Ecto neural progenitor cell (in vitro differentiated cells): Measurements from ENCODE around the gene TXNDC12.
"Not testable (repeated sequence)": the region's sequence is repeated elsewhere in the genome, so short reads cannot be mapped to it uniquely, and the experiment has no call there.

Experiments used
- DNase-seq: peaks from one replicate; pipeline ENCODE4 v3.0.0-alpha.2; 2018; ENCODE audit warnings: low spot score

TXNDC12 gene

GRCh38 chr1:52055066-52055865, at the start of gene TXNDC12:
TXNDC12 (minus strand) TSS chr1:52055191; CDS start chr1:52055096, 95 bp downstream.
- peak; percentile 82 for DNase-seq

- no peak for DNase-seq
These were observed 47.5 kb upstream of the TXNDC12 start for GRCh38 chr1:52102336-52103013.

GRCh38 chr1:52098139-52098871, 43.3 kb upstream of the TXNDC12 start:
- peak; percentile 60 for DNase-seq

DNA sequence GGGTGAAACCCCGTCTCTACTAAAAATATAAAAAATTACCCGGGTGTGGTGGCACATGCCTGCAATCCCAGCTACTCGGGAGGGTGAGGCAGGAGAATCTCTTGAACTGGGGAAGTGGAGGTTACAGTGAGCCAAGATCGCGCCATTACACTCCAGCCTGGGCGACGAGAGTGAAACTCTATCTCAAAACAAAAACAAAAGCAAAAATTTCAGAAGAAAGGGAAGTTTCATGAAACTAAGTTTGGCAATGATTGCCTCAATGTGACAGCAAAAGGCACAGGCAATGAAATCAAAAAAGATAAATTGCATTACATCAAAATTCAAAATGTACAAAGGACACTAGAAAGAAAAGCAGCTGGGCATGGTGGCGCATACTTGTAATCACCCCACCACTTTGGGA, 41.2 kb upstream of the TXNDC12 start:
- no peak for DNase-seq

- DNase-seq, result not testable (repeated sequence)
These were observed 39.3 kb upstream of the TXNDC12 start for GRCh38 chr1:52094300-52094699.

DNA sequence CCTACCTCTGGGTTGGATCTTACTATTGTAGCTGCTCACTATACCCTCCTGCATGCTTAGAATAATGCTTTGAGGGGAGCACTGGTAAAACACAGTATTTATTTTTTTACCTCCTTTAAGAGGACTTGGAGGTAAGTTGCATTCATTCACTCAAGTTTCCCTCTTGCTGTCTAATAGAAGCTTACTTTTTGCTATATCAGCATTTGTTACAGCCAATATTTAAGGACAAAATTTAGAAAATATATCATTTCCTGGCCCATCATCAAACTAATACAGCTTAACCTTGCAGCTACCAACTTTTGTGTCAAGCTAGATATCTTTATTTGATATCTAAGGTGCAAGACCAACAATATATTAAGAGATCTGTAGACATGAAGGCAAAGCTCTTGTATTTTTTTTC, 32.9 kb upstream of the TXNDC12 start:
- DNase-seq, result not testable (repeated sequence)

DNA sequence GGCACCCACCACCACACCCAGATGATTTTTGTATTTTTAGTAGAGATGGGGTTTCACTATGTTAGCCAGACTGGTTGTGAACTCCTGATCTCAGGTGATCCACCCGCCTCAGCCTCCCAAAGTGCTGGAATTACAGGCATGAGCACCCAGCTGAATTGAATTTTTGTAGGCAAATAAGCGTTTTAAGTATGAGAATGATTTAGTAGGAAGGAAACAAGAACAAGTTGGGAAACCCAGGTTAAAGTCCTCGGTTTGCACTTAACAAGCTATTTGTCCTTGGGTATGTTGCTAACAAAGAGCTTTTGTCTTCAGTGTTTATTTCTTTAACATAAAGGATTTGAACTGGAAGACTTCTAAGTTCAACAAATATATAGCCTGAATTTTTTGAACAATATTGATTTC, 25.0 kb upstream of the TXNDC12 start:
- no peak for DNase-seq

DNA sequence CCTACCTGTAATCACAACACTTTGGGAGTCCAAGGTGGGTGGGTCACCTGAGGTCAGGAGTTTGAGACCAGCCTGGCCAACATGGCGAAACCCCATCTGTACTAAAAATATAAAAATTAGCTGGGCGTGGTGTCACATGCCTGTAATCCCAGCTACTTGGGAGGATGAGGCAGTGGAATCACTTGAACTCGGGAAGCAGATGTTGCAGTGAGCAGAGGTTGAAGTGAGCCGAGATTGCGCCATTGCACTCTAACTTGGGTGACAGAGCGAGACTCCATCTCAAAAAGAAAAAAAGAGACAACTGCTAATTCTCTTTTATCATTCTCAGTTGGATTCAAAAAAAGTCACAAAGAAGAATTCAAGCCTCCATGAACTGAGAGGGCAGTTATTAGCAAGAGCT, 22.3 kb upstream of the TXNDC12 start:
- DNase-seq, result not testable (repeated sequence)

DNA sequence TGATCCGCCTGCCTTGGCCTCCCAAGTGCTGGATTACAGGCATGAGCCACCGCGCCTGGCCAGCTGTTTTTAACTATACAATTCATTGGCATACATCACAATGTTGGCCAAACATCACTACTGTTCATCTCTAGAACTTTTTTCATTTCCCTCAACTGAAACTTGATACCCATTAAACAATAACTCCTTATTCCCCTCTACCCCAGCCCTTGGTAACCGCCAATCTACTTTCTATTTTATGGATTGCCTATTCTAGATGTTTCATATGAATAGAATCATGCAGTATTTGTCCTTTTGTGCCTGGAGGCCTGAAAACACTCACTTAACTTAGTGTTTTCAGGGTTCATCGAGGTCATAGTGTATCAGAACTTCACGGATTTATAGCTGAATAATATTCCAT, 17.3 kb upstream of the TXNDC12 start:
- no peak for DNase-seq

DNA sequence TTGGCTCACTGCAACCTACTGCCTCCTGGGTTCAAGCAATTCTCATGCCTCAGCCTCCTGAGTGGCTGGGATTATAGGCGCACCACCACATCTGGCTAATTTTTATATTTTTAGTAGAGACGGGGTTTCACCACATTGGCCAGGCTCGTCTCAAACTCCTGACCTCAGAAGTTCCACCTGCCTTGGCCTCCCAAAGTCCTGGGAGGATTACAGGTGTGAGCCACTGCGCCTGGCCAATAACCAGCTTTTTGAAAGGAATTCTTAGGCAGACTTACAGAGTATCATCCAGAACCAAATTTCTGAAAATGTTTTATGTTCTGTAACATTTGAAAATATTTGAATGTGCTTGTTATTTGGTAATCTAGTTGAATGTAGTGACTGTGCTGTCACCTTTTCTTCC, 15.7 kb upstream of the TXNDC12 start:
- no peak for DNase-seq

DNA sequence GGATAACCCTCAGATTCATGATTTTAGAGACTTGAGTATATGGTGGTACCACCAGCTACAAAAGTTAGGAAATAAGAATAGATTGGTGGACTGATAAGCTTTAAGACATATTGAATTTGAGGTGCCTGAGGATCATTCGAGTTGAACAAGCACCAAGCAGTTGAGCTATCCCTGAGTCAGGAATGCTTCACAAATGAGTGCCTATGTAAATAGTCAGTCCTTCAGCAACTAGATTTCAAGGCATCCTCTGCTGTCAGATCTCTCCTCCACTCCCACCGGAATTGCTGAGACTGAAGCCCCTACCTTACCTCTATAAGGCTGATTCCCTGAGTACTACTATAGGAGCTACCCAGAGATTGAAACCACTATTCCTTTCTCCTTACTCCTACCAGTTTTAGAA, 8.2 kb upstream of the TXNDC12 start:
- no peak for DNase-seq

DNA sequence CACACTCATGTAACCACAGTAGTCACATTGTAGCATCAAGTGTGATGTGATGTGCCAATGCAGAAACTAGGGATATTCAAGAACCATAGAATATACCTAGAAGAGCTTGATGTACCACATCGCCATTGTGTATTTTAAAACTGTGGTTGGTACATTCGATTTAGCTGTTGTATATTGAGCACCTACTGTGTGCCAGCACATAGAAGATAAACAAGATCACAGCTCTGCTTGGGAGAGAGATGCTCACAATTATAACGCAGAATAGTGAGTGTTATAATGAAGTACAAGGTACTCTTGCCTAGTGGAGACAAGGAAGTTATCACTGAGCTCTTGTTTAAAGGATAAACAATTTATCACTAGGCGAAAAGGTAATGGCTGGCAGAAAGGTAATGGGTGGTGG, 5.8 kb upstream of the TXNDC12 start:
- no peak for DNase-seq

DNA sequence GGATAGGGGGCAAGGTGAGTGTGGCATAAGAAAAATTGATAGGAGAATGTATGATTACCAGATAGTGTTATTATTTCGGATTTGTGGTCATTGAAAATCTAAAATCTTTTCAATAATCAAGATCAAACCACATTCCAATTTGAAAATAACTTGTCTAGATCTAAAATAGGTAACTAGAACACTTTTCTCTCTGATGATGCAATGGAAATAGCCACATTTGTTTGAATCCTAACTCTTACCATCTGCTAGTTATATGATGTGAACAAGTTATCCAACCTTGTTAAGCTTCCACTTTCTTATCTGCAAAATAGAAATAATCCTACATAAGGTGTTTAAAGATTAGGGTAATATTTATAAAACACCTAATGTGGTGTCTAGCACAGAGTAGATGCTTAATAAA, 4.9 kb upstream of the TXNDC12 start:
- DNase-seq, result no peak

DNA sequence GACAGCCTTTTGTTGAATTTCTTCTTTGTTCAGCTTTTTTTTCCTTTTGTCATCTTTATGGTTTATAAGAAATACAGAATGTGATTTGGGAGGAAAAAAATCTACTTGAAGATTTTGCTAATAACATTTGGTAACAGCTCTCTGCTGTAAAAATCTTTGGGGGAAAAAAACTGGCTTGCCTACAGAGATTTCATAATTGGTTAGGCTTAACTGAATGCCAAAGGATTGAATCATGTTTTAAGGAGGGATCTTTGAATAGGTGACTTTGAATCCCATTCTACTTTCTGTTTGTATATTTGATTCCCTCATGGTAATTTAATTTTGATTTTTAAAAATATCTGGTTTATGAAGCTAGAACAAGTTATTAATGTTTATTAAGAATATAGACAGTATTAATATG, 4.3 kb upstream of the TXNDC12 start:
- DNase-seq, result no peak

DNA sequence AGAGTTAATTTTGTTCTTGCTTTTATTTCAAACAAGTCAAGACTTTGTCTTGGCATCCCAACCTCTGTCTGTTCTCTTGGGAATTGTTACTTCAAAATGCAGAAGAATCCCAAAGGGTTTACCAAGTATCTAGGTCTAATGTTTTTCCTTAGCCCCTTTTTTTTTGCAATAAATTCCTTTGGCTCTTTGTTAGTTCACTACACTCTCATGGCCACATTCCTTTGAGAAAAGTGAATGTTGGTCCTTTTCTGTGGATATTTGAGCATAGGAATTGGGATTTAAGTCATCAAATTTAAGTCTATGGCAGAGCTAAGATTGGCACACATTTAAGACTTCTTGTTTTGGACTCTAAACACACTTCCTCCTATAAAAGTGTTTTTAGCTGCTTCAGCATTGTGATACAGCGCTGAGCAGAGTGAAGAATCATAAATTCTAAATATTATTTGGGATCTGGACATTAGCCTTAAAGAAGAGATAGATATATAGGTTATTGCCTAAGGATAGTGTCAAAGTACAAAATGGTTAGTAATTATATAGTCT, 3.0 kb upstream of the TXNDC12 start:
- DNase-seq, result no peak

- no peak for DNase-seq
These were observed 2.3 kb upstream of the TXNDC12 start for GRCh38 chr1:52057255-52057654.

DNA sequence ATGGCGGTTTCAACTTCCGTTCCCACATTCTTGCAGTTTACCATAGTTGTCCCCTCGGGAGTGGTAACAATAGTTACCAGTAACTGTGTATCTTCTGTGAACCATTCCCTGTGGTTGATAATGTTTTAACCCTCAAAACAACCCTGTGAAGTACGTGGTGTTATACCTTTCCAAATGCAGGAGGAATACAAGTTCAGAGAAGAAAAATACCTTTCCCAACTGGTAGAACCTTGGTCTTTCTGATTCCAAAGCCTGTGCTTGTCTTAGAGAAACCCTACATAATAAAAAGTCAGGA, 1.9 kb upstream of the TXNDC12 start:
- DNase-seq, result no peak

- peak; percentile 95 for DNase-seq
These were observed 1.4 kb upstream of the TXNDC12 start, which contains the start of gene BTF3L4 for GRCh38 chr1:52056163-52056936. BTF3L4 (plus strand) TSS chr1:52056295; CDS start chr1:52059848, 3,553 bp downstream.

- DNase-seq, result no peak
These were observed 823 bp upstream of the TXNDC12 start for GRCh38 chr1:52055866-52056162.

DNA sequence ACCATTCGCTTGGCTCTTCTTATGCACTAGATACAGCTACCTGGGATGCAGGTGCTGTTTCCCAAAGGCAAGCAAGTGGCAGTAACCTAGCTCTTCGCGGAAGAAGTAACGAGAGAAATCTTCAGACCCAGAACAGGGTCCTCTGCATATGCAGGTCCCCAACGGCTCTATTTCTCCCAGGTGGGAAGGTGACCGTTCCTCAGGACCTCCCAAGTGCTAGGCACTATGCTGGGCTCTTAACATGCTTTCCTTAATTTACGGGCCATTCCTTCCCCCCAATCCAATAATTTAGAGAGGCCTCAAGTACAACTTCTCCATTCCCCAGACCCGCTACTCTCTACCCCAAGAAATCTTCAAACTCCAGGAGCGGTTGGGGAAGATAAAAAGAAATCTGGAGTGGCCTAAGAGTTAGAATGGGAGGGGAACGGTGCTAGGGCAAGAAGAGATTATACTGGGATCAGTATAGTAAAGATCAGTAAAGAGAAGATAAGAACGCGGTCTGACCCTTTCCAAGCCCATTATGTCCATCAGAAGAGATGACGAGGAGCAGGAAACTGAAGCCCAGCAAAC, 410 bp downstream of the TXNDC12 start:
- DNase-seq, result no peak

DNA sequence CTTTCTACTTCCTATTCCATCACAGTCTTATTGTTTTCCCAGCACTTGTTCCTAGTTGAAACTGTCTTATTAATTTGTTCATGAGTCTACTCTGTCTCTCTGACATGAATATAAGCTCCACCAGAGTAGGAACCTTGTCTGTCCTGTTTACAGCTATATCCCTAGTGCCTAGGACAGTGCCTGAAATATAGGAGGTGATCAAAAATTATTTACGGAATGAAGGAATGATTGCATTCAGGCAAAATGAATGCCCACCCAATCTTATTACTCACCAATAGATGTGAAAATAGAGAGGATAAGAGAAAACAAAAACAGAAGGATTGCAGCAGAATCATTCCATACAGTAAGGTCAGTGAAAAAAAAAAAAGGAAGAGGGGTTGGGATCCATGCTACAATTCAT, 1.1 kb downstream of the TXNDC12 start:
- no peak for DNase-seq

- DNase-seq, result not testable (repeated sequence)
These were observed 5.7 kb downstream of the TXNDC12 start for GRCh38 chr1:52049337-52049736.
